H1 (cell line): ENCODE data around the gene PRSS2. TPM values are rescaled to one million over a fixed set of nuclear protein-coding genes. Genes with fewer than 3 reads are reported as not detected.

Source experiments
- ASH2L ChIP-seq: fragments of 200-600, 300-600 bp; sonication (generic); IDR thresholded peaks from one replicate; pipeline ENCODE4 v1.7.1; 2017; ENCODE audit warnings: low read length
- CREB1 ChIP-seq: IDR thresholded peaks from 2 replicates; pipeline ENCODE4 v1.6.1; 2012; ENCODE audit warnings: inconsistent platforms
- FOSL1 ChIP-seq: IDR thresholded peaks from 2 replicates; pipeline ENCODE4 v1.6.1; 2011; ENCODE audit warnings: mild to moderate bottlenecking, low read depth, low read length, moderate library complexity; ENCODE audit not compliant: insufficient read depth
- USF2 ChIP-seq: IDR thresholded peaks from 2 replicates; pipeline ENCODE4 v1.6.1; 2011; ENCODE audit warnings: low read length, improper control_type of control experiment
- YY1 ChIP-seq: IDR thresholded peaks from 2 replicates; pipeline ENCODE4 v1.6.1; 2011; ENCODE audit warnings: low read depth, mild to moderate bottlenecking, low read length
- polyA plus RNA-seq, 7 experiments: library from polyadenylated mRNA; depleted of rRNA in 3 of 7; stranded (reverse) in 5 of 7; unstranded in 2 of 7; fragments of >200 nt in 5 of 7; fragments of 200-250 nt in 2 of 7; gene quantifications; 1 replicate in 5 of 7; 2 replicates in 1 of 7; 4 replicates in 1 of 7; pipeline versions ENCODE4 v1.2.1 to v1.2.3, GENCODE V29; 2011 to 2013; ENCODE audit warnings: missing spikeins in 2 of 7, mixed read lengths in 2 of 7
- total RNA-seq: library from RNA; stranded (reverse); fragmentation: NEBNext Ultra II Directional; extraction: Animal tissue kit (Norgen Biotek cat#: 25700); gene quantifications from 2 replicates; pipeline ENCODE4 v1.2.1, GENCODE V29; 2021
- TF ChIP-seq, protein P1 (sequence below): IDR thresholded peaks from 2 replicates; pipeline ENCODE4 v1.6.1; 2012; ENCODE audit warnings: inconsistent platforms

Gene PRSS2
- total and polyA plus RNA-seq, 2 of the 8 experiments (the other 6 are each of a cell fraction or from before 2014, with no cell fraction given), result not detected

- no peak for TF ChIP-seq USF2
- no peak for TF ChIP-seq ASH2L
- no peak for TF ChIP-seq FOSL1
- TF ChIP-seq, protein P1, sequence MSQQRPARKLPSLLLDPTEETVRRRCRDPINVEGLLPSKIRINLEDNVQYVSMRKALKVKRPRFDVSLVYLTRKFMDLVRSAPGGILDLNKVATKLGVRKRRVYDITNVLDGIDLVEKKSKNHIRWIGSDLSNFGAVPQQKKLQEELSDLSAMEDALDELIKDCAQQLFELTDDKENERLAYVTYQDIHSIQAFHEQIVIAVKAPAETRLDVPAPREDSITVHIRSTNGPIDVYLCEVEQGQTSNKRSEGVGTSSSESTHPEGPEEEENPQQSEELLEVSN, result no peak
- no peak for TF ChIP-seq YY1
- no peak for TF ChIP-seq CREB1
- TF ChIP-seq, all 59 proteins: peak for 0
These were observed 21.4 kb downstream of the PRSS2 start (continued) for GRCh38 chr7:142792129-142792528.
